ENCODE results near the gene KDM2B.
A peak's percentile ranks its signal among the peaks of the same experiment; 100 is the strongest.

KDM2B gene

DNA sequence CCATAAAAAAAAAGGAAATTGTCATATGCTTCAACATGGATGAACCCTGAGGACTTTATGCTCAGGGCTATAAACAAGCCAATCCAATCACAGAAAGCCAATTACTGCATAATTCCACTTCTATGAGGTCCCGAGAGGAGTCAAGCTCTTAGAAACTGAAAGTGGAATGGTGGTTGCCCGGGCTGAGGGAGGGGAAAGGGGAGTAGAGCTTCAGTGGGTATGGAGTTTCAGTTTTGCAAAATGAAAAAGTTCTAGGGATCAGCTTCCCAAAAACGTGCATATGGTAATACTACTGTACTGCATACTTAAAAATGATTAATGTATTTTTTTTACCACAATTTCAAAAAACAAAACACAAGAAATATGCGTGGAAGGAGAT is 128.9 kb downstream of the KDM2B start:
- Mint-ChIP-seq H3K27me3 (ENCODE audit: low read depth) (no peaks in the 10 kb centered on the region), H3K36me3 (ENCODE audit: low read depth) (peaks cover 18% of the 10 kb centered on the region), H3K4me1 (peaks cover 17% of the 10 kb centered on the region), H3K27ac (peak overlapping the region; percentile 48 to 82 (median 49)), H3K4me3 (peak overlapping the region; percentile 10 to 38 (median 32)), H3K9me3 (no peaks in the 10 kb centered on the region)
- TF ChIP-seq, protein P1, sequence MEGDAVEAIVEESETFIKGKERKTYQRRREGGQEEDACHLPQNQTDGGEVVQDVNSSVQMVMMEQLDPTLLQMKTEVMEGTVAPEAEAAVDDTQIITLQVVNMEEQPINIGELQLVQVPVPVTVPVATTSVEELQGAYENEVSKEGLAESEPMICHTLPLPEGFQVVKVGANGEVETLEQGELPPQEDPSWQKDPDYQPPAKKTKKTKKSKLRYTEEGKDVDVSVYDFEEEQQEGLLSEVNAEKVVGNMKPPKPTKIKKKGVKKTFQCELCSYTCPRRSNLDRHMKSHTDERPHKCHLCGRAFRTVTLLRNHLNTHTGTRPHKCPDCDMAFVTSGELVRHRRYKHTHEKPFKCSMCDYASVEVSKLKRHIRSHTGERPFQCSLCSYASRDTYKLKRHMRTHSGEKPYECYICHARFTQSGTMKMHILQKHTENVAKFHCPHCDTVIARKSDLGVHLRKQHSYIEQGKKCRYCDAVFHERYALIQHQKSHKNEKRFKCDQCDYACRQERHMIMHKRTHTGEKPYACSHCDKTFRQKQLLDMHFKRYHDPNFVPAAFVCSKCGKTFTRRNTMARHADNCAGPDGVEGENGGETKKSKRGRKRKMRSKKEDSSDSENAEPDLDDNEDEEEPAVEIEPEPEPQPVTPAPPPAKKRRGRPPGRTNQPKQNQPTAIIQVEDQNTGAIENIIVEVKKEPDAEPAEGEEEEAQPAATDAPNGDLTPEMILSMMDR (IDR thresholded peaks at IDR 0.05; ENCODE audit: unreplicated experiment in 3 of 3): no peak

DNA sequence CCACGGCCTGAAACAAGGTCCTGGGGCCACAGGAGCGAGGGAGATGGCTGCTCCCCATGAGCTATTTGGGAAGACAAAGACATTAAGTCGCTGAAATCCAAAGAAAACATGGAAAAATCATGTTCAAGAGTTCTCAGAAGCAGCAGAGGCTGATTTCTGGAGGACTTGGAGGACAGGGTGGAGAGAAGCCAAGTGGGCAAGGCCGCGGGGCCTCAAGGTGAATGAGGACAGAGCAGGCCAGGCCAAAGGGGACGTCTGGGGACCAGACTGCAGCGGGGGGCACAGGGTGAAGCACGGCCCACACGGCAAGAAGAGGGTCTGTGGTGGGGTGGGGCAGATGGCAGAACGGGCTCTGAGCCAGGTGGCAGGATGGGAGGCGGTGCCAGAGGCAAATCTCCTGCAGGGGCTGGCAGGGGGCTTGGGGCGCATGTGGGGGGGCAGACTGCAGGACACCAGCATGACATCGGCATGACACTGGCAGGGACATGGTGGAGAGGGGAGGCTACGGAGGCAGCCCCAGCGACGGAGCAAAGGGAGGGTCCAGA is 132.0 kb downstream of the KDM2B start:
- Mint-ChIP-seq H3K9me3 (no peaks in the 10 kb centered on the region), H3K4me3 (no peak overlapping the region)

DNA sequence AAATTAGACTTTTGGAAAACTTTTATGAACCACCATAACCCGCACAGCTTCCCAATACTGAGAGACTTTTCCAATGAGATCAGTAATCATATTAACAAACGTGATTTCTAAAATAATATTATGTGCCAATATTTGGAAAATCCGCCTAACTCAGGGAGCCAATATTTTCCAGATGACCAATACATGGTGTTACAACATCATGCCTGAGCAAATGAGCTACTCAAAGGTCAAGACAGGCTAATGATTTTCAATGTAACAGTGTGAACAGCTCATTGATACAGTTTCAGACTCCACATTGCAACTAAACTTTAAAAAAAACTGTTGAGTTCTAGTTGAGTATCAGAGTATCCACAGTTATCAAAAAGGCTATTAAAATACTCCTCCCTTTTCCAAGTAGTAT is 134.1 kb downstream of the KDM2B start:
- no peak overlapping the region for H3K4me3 Mint-ChIP-seq
- H3K27ac Mint-ChIP-seq: no peak overlapping the region
- no peaks in the 10 kb centered on the region for H3K27me3 Mint-ChIP-seq (ENCODE audit: low read depth)
- TF ChIP-seq, protein P1 (IDR thresholded peaks at IDR 0.05; ENCODE audit: unreplicated experiment in 3 of 3): no peak
- no peaks in the 10 kb centered on the region for H3K9me3 Mint-ChIP-seq
- peaks cover 30% of the 10 kb centered on the region for H3K36me3 Mint-ChIP-seq (ENCODE audit: low read depth)
- H3K4me1 Mint-ChIP-seq: peaks cover 5% of the 10 kb centered on the region

More for the DNA sequence above, 132.0 kb downstream of the KDM2B start:
- Mint-ChIP-seq H3K27ac (peak overlapping the region in 1 of 3 experiments; percentile 17), H3K27me3 (ENCODE audit: low read depth) (no peaks in the 10 kb centered on the region), H3K36me3 (ENCODE audit: low read depth) (peaks cover 28% of the 10 kb centered on the region), H3K4me1 (peaks cover 11% of the 10 kb centered on the region)
- TF ChIP-seq, protein P1 (IDR thresholded peaks at IDR 0.05; ENCODE audit: unreplicated experiment in 3 of 3): no peak

DNA sequence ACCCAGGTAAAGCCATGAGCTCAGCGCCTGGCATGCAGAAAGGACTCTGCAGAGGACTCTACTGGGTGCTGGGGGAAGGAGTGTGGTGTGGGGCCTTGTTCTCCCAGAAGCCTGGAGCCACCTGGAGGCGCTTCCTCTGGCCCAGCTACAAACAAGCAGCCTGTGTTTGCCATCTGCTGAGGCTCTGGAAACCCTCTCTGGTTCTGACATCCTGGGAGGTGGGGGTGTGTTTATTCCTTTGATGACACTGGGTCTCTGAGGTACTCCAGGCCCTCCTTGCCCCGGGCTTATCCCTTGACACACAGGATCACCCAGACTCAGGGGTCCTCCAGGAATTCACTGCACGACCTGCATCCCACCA is 136.0 kb downstream of the KDM2B start:
- peaks cover 43% of the 10 kb centered on the region for H3K36me3 Mint-ChIP-seq (ENCODE audit: low read depth)
- TF ChIP-seq, protein P1 (IDR thresholded peaks at IDR 0.05; ENCODE audit: unreplicated experiment in 3 of 3): no peak
- no peak overlapping the region for H3K4me3 Mint-ChIP-seq
- H3K4me1 Mint-ChIP-seq: no peaks in the 10 kb centered on the region
- H3K27me3 Mint-ChIP-seq (ENCODE audit: low read depth): no peaks in the 10 kb centered on the region
- H3K27ac Mint-ChIP-seq: no peak overlapping the region
- H3K9me3 Mint-ChIP-seq: no peaks in the 10 kb centered on the region

DNA sequence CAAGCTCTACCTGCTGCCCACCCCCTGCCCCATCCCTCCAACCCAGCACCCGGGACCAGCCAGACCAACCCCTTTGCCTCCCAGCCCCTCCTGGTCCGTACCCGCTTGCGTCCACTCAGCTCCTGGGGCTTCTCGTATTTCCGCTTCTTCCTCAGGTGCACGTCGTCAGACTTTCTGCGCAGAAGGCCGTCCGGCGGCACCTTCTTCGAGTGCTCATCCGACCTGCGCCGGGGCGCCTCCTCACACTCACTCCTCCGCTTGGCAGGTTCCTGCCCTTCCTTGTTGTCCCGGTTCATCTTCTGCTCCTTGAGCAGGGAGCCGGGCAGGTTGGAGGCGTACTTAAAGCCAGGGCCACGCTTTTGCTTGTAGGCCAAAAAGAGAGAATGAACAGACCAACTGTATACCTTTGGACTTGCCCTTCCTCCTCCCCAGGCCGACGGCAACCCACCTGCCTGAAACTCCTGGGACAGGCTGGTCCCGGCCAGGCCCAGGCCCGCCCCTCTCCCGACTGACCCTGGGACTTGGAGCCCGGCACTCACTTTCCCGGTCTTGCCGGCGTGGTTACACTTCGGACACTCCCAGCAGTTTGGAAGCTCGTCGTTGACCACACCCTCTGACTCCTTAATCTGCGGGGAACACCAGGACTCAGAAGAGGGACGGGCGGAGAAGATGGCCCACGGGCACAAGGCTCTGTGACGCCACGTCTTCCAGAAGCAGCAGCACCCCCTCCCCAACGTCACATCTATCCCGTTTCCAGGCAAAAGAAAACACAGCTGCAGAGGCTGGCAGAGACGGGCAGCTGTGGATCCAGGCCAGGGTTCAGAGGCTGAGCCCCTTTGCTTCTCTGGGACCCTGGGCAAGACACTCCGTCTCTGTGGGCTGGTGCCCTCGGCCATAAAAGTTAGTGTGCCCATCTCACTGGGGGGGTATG is 136.6 kb downstream of the KDM2B start:
- Mint-ChIP-seq H3K27me3 (ENCODE audit: low read depth) (no peaks in the 10 kb centered on the region), H3K27ac (no peak overlapping the region), H3K36me3 (ENCODE audit: low read depth) (peaks cover 46% of the 10 kb centered on the region), H3K9me3 (no peaks in the 10 kb centered on the region), H3K4me3 (no peak overlapping the region), H3K4me1 (no peaks in the 10 kb centered on the region)
- TF ChIP-seq, protein P1 (IDR thresholded peaks at IDR 0.05; ENCODE audit: unreplicated experiment in 3 of 3): no peak

Measured in nephron (organoid).